HG02943 (cell line): Measurements from ENCODE around the gene TTLL3.
A peak's percentile ranks its signal among the peaks of the same experiment; 100 is the strongest.
"Not testable (repeated sequence)": the region's sequence is repeated elsewhere in the genome, so short reads cannot be mapped to it uniquely, and the experiment has no call there.

Experiments
- ATAC-seq: cut with Tn5 transposase; IDR thresholded peaks from one replicate; pipeline ENCODE4 v1.9.1; 2021; ENCODE audit warnings: mild to moderate bottlenecking, low read depth, moderate library complexity; ENCODE audit not compliant: unreplicated experiment

TTLL3 gene

DNA sequence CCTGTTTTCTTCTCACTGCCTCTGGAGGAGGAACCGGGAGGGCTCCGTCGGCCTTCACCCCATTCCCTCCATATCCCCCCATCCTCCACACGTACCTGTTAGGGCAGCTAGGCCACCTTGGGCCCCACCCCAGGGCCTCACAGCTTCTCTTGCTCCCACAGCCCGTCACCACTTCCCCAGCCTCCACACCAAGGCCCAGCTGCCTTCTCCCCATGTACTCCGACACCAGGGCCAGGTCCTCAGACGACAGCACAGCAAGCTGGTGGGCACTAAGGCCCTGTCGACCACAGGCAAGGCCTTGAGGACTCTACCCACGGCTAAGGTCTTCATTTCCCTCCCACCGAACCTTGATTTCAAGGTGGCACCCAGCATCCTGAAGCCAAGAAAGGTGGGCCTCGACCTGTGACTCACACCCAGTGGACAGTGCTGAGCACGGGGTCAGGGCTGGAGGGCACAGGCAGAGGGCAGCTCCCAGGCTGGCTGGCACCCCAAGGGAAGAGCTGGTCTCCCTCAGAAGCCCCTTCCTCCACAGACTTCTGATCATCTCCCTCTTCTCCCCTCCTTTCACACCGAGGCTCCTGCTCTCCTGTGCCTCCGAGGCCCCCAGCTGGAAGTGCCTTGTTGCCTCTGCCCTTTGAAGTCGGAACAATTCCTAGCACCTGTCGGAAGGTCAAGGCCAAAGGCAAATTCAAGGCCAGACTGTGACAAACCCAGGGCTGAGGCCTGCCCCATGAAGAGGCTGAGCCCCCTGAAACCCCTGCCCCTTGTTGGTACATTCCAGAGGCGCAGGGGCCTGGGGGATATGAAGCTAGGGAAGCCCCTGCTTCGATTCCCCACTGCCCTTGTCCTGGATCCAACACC lies 24.7 kb downstream of the TTLL3 start:
- no peak for ATAC-seq

- ATAC-seq, result no peak
Observed at GRCh38 chr3:9837701-9838582, 27.9 kb downstream of the TTLL3 start.

DNA sequence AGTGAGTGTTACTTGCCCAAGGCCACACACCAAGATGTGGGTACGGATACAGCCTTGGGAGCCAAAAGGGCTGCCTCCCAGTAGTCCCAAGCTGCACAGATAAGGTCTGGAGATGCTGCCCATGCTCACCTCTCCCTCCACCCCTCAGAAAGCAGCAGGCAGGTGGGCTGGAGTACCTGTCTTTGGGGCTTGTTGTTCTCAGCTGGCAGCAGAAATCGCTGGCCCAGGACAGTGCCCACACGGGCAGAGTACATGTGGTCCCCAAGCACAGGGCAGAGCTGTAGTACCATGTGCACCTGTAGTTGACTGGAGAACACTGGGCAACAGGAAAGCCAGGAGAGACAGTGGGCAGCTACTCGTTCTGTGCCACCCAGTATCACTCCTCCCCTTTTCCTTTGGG lies 28.8 kb downstream of the TTLL3 start:
- no peak for ATAC-seq

- ATAC-seq, result no peak
Observed at GRCh38 chr3:9841015-9841414, 31.0 kb downstream of the TTLL3 start.

DNA sequence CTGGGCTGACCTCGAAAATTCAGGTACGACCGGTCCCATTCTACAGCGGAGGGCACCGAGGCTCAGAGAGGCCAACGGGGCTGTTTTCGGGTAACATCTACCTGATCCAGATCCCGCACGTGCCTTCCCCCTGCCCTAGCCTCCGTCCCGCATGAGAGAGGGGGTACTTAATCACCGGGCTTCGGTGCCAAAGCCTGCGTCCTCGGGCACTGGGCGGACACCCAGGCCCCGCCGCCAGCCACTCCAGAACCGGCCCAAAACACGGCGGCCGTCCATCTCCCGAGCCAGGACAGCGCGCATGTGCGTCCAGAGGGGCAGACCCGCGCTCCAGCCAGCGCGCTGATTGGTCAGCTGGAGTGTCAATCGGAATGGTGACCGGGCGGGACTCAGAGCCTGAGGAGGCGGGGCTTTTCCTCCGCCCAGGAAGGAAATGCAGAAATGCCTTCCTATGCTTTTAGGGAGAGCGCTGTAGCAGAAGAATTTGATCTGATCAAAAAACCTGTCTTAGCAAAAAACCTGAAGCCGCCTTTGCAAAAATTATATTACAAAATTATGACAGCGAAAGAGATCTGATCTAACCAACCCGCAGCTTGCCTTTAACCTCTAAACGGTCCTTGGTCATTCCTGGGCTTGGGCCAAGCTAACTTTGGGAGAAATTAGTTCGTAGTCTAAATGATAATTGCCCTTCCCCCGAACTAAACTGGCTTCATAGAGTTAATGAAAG lies 33.8 kb downstream of the TTLL3 start, which contains the start of gene RPUSD3:
TSS of gene RPUSD3 (minus strand) at position 294 of the 724 bp plus-strand sequence. CDS start at position 276, 18 bp downstream.
- ATAC-seq, result peak; percentile 92

DNA sequence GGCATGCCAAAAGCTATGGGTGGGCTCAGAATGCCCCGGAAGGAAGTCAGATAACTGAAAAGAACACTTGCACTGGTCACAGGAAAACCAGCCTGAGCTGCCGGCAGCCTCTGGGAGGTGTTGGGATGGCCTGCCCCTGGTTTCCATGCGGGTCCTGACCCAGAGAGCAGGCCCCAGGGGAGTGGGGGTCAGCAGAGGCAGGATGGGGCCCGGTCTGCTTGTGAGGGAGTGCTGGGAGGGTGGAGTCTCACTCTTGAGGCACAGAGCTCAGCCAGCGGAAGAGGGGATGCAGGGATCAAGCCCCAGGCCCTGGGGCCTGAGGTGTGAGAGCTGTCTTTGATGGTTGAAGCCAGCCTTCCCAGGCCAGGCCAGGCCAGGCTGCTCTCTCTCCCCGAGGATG lies 36.2 kb downstream of the TTLL3 start:
- no peak for ATAC-seq

DNA sequence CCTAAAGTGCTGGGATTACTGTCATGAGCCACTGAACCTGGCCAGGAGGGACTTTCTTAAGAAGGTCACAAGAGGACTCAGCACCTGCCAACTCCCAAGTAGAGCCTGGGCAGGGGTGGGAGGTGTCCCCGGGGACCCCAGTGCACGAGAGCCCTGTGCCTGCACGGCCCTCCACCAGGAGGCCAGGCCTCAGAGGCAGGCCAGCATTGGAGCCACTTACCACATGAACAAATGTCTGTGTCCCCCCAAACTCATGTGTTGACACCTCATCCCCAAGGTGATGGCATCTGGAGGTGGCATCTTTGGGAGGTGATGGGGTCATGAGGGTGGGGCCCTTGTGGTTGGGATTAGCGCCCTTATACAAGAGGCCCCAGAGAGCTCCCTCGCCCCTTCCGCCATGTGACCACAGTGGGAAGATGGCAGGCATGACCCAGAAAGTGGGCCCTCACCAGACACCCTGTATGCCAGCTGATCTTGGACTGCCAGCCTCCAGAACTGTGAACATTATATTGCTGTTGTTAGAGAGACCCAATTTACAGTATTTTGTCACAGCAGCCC lies 36.9 kb downstream of the TTLL3 start:
- no peak for ATAC-seq

DNA sequence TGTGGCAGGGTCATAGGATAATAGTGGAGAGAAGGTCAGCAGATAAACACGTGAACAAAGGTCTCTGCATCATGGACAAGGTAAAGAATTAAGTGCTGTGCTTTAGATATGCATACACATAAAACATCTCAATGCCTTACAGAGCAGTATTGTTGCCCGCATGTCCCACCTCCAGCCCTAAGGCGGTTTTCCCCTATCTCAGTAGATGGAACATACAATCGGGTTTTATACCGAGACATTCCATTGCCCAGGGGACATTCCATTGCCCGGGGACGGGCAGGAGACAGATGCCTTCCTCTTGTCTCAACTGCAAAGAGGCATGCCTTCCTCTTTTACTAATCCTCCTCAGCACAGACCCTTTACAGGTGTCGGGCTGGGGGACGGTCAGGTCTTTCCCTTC lies 37.8 kb downstream of the TTLL3 start:
- not testable (repeated sequence) for ATAC-seq

DNA sequence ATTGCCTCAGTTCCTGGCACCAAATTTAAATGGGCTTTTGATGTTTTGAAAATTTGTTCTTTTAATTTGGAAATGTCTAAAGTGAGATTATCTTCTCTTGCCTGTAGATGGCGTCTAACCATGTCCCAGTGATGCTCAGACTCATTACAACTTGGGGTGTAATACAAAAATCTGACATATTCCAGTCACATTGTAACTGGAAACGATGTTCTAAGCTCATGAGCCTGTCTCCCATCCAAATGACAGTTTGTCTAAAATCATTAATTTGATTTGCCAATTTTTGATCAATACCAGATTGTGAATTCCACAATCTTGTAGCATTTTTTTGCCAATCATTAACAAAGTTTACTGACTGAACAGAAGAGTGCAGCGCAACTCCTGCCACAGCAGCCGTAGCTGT lies 38.8 kb downstream of the TTLL3 start:
- not testable (repeated sequence) for ATAC-seq

GRCh38 chr3:9851383-9851782 lies 41.3 kb downstream of the TTLL3 start:
- ATAC-seq, result not testable (repeated sequence)

GRCh38 chr3:9851926-9852325 lies 41.9 kb downstream of the TTLL3 start:
- not testable (repeated sequence) for ATAC-seq

GRCh38 chr3:9852528-9852927 lies 42.5 kb downstream of the TTLL3 start:
- ATAC-seq, result no peak

DNA sequence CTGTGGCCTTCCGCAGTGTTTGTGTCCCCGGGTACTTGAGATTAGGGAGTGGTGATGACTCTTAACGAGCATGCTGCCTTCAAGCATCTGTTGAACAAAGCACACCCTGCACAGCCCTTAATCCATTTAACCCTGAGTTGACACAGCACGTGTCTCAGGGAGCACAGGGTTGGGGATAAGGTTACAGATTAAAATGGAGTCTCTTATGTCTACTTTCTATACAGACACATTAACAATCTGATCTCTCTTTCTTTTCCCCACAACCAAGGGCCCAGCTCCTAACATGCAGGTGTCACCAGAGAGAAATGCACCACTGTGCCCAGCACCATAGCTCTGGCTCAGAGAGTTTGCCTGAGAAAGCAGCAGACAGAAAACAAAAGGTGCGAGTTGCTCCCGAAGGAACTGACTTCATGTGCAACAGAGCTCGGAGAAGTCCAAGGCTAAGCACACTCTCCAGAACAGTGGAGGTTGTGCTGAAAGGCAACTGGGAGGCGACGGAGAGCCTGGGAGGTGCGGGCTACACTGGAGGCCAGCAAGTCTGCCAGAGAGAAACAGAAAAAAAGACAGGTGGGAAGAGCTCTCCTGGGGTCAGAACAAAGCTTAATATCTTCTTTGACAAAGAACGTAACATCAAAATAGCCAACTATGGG lies 44.4 kb downstream of the TTLL3 start:
- not testable (repeated sequence) for ATAC-seq

- ATAC-seq, result no peak
Observed at GRCh38 chr3:9855594-9855993, 45.5 kb downstream of the TTLL3 start.

- ATAC-seq, result no peak
Observed at GRCh38 chr3:9859530-9860025, 49.5 kb downstream of the TTLL3 start.

DNA sequence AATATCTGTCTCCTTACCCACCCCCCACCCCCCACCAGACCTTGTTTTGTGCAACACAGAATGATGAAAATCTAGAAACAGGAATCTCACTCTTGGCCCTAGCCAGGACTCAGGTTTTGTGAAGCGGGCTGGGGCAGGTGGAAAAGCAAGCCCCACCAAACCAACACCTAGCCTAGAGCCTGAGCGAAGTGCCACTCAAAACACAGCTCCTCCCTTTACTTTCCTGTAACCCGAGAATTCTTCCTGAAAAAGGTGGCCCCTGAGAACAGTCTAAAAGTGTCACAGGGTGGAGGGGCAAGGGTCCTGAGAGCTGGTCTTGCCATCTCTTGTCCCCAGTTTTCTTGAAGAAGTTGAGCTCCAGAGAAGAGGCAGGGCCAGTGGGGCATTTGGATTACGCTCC lies 51.1 kb downstream of the TTLL3 start:
- no peak for ATAC-seq

DNA sequence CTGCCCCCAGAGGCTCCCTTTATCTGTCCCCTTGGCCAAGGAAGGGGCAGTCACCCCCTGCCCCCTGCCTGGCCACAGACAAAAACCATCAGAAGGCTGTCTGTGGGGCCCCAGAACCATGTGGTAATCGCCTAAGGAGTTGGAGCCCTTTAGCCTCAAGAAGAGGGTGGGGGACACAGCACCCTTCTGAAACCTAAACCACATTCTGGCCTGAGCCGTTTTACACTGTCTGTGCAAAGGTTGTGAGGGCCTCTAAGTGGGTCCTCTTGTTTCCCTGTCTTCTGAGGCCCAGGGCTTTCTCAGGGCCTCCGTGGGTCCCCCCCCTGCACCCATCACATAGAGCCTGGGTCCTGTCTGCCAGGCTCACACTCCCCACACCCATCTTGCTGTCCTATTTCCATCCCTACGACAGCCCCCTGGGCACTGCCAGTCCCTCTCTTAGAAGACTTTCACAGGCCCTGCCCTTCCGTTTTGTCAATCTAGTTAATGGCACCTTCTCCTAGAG lies 51.6 kb downstream of the TTLL3 start:
- no peak for ATAC-seq

GRCh38 chr3:9862391-9863057 lies 52.5 kb downstream of the TTLL3 start:
- no peak for ATAC-seq
